Gastrocnemius medialis (tissue), 4 donors: Measurements from ENCODE around the gene TESPA1.

Source experiments
- CTCF ChIP-seq, 5 experiments: fragments of 450-650 bp in 3 of 5; fragments of 200-600 bp in 2 of 5; sonication (generic) in 2 of 5; IDR thresholded peaks in 4 of 5; conservative IDR thresholded peaks in 1 of 5; 1 replicate in 4 of 5; 2 replicates in 1 of 5; pipeline ENCODE4 v1.5.1; 2016 to 2019; ENCODE audit warnings: antibody characterized with exemption in 5 of 5, mild to moderate bottlenecking in 3 of 5, moderate library complexity in 3 of 5
- POLR2A ChIP-seq, 2 donors: fragments of 450-650 bp; IDR thresholded peaks; one replicate each; pipeline ENCODE4 v1.6.1; 2017; ENCODE audit warnings: antibody characterized with exemption in 2 of 2, mild to moderate bottlenecking in 2 of 2, moderate library complexity in 2 of 2

GRCh38 chr12:54989829-54990228, 5.3 kb upstream of the TESPA1 start:
- no peak for TF ChIP-seq CTCF (IDR thresholded peaks at IDR 0.05 in 4 of 5, conservative IDR thresholded peaks at IDR 0.05 in 1 of 5)
- TF ChIP-seq POLR2A (IDR thresholded peaks at IDR 0.05): no peak
